ENCODE data around the gene GLYAT.

DNA sequence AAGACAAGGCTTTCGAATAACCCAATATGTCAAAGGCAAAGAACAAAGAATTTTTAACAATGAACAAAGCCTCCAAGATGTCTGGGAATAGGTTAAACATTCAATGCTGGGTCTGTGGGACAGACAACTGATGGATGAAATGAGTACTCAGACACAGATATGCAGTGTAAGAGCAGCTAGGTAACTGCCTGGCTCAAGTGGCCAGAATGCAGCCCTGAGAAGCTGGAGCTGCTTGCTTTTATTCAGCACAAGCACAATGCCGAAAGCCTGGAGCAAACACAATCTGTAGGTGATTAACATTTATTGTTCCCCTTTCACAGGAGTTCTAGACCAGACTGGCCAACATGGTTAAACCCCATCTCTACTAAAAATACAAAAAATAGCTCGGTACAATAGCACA, 24.0 kb downstream of the GLYAT start:
- TF ChIP-seq, protein P1, sequence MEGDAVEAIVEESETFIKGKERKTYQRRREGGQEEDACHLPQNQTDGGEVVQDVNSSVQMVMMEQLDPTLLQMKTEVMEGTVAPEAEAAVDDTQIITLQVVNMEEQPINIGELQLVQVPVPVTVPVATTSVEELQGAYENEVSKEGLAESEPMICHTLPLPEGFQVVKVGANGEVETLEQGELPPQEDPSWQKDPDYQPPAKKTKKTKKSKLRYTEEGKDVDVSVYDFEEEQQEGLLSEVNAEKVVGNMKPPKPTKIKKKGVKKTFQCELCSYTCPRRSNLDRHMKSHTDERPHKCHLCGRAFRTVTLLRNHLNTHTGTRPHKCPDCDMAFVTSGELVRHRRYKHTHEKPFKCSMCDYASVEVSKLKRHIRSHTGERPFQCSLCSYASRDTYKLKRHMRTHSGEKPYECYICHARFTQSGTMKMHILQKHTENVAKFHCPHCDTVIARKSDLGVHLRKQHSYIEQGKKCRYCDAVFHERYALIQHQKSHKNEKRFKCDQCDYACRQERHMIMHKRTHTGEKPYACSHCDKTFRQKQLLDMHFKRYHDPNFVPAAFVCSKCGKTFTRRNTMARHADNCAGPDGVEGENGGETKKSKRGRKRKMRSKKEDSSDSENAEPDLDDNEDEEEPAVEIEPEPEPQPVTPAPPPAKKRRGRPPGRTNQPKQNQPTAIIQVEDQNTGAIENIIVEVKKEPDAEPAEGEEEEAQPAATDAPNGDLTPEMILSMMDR (conservative IDR thresholded peaks at IDR 0.05 in 1 of 2, IDR thresholded peaks at IDR 0.05 in 1 of 2; ENCODE audit: extremely low read depth in 1 of 2, insufficient read depth in 1 of 2, low read depth in 1 of 2, low read length in 2 of 2), result no peak
- no peak for TF ChIP-seq EZH2 (IDR thresholded peaks at IDR 0.05; ENCODE audit: borderline replicate concordance, low read length)
